Ascending aorta (tissue), 2 donors: ENCODE measurements around the gene TTC21B. TPM values are rescaled to one million over a fixed set of nuclear protein-coding genes. Genes with fewer than 3 reads are reported as not detected.

Experiments used
- DNase-seq, 2 donors: peaks; one replicate each; pipeline ENCODE4 v3.0.0-alpha.2; 2019; ENCODE audit warnings: low spot score in 2 of 2
- H3K27ac ChIP-seq, 2 donors: fragments of 200-600 bp; sonication (generic); one replicate each; pipeline ENCODE4 v1.5.1; 2016 to 2017; ENCODE audit warnings: mild to moderate bottlenecking in 1 of 2
- H3K27me3 ChIP-seq: fragments of 200-600 bp; sonication (generic); one replicate; pipeline ENCODE4 v1.5.1; 2017
- H3K36me3 ChIP-seq, 2 donors: fragments of 200-600 bp; sonication (generic); one replicate each; pipeline ENCODE4 v1.5.1; 2016
- H3K4me1 ChIP-seq, 2 donors: fragments of 200-600 bp; sonication (generic); one replicate each; pipeline ENCODE4 v1.5.1; 2016 to 2017; ENCODE audit warnings: mild to moderate bottlenecking in 1 of 2
- H3K4me3 ChIP-seq, 2 donors: fragments of 200-600 bp; sonication (generic); one replicate each; pipeline ENCODE4 v1.5.1; 2016 to 2017; ENCODE audit warnings: mild to moderate bottlenecking in 1 of 2
- H3K9me3 ChIP-seq, 2 donors: fragments of 200-600 bp; sonication (generic); one replicate each; pipeline ENCODE4 v1.5.1; 2016
- CTCF ChIP-seq, 3 experiments: fragments of 200-600 bp in 2 of 3; fragments of 450-650 bp in 1 of 3; sonication (generic) in 2 of 3; IDR thresholded peaks; one replicate each; pipeline ENCODE4 v1.5.1; 2016 to 2019; ENCODE audit warnings: antibody characterized with exemption in 3 of 3, mild to moderate bottlenecking in 1 of 3, moderate library complexity in 1 of 3
- intact Hi-C: fragments of 100-400 bp; cut with DNase I; formaldehyde crosslinking; loops from one replicate; pipeline ENCODE4 v1.15.1; 2023
- total RNA-seq: library from RNA; depleted of rRNA; stranded (reverse); fragments of >200 nt; gene quantifications from one replicate; pipeline ENCODE4 v1.1.0, GENCODE V29; 2016

The TTC21B gene
- total RNA-seq, 1 donor from 2014 or later = 5.5 TPM

DNA sequence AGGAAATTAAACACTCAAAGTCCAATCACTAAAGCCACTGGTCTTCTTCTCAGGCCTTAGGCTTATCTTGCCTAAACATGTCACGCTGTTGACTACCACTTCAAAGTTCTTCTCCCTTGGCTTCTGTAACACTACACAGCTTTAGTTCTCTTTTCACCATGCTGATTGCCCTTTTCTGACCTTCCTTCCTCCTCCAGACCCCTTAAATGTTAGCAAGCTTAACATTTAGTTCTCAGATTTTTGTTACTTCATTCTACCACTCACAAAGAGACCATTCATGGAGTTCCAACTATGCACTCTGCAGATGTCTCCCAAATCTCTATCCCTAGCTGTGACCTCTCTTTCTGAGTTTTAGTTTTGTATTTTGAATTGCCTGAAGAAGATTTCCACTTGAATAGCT, 64.4 kb downstream of the TTC21B start:
- Histone ChIP-seq H3K27ac (no peak overlapping the region), H3K36me3 (peaks cover 10 to 26% of the 10 kb centered on the region in 2 donors), H3K9me3 (no peaks in the 10 kb centered on the region), H3K27me3 (no peaks in the 10 kb centered on the region), H3K4me3 (no peak overlapping the region), H3K4me1 (no peaks in the 10 kb centered on the region)
- no peak for TF ChIP-seq CTCF (IDR thresholded peaks at IDR 0.05)
- intact Hi-C loops = no loop called here
- no peak for DNase-seq

DNA sequence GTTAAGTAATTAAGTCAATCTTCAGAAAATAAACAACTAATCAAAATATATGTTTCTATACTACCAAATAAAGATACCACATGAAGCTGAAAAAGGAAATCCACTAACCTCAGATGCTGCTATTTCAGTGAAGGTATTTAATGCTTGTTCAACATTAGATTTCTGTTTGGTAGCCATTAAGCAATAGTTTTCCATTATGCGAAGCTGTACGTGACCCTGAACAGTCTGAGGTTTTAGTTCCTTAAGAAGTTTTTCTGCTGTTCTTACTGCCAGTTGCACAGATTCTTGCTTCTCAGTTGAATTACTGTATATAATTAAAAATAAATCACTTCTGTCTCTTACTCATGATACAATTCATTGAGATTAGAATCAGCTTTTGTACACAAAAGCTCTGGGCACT, 65.4 kb downstream of the TTC21B start:
- Histone ChIP-seq H3K9me3 (no peaks in the 10 kb centered on the region), H3K36me3 (peaks cover 16 to 26% of the 10 kb centered on the region in 2 donors)
- intact Hi-C loops = no loop called here

DNA sequence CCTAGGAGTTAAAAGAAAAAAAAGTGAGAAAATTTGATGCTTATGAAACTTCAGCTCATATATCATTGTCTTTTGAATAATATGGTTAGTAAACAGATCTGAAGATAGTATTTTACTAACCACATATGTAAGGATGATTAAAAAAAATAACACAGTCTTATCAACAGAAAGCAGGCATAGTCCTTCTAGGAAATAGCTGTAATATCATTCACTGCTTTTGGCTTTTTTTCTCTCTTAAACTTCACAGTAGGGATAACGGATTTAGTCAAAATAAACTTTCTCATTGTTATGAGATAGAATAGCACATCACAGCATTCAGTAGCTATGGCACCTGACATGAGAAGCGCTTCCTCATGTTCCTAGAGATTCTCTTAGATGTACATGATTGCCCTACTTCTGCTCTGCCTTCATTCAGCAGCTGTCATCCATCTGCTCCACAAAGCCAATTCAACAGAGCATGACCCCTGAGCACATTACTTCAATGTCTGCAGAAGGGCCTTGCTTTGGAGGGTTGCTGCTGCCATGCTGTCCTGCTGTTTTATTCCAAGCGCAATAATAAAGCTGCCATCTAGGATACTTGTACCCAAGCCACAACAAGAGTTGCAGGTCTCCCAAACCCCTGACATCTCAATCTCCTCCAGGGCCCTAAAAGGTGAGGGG, 67.0 kb downstream of the TTC21B start:
- no peak for TF ChIP-seq CTCF (IDR thresholded peaks at IDR 0.05)
- DNase-seq = no peak
- Histone ChIP-seq H3K4me3 (no peak overlapping the region), H3K27me3 (no peaks in the 10 kb centered on the region), H3K27ac (no peak overlapping the region), H3K36me3 (peaks cover 16 to 26% of the 10 kb centered on the region in 2 donors), H3K4me1 (no peaks in the 10 kb centered on the region), H3K9me3 (no peaks in the 10 kb centered on the region)
- intact Hi-C loops = no loop called here

More for the DNA sequence above, 65.4 kb downstream of the TTC21B start:
- Histone ChIP-seq H3K4me3 (no peak overlapping the region), H3K27ac (no peak overlapping the region), H3K27me3 (no peaks in the 10 kb centered on the region), H3K4me1 (no peaks in the 10 kb centered on the region)
- no peak for DNase-seq
- TF ChIP-seq CTCF (IDR thresholded peaks at IDR 0.05) = no peak

DNA sequence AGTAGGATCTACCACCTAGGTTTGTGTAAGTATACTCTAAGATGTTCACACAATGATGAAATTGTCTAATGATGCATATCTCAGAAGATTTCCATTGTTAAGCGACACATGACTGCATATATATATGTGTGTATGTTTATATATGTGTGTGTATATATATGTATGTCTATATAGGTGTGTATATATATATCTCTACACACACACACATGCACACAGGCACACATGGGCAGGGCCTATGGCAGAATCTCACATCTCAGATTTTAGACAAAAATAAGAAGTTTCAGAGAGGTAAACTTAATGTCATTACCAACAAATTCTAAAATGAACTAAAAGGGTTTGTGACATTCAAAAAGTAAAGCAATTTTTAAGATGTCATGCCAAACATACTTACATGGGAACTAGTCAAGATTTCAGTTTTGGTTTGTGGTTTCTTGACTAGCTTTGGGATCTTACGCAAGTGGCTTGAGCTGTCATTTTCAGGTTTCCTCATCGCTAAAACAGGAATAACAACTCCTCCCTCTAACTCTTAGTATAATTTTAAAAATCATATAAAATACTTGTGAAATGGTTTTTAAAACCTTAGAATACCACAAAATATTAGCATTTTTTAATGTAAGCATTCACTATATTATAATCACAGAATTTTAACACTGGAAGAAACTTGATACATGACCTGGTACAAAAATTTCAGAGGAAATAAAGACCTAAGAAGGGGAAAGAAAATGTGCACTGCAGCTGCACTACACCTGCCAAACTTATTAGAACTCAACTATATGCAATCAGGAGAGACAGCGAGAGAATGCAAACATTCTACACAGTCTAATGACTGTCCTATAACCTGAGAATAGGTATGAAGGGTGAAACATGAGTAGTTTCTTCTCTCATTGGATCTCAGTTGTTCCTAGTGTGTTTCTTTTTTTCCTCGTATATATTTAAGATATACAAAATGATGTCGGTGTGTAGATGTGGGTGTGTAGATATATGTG, 75.7 kb downstream of the TTC21B start:
- intact Hi-C loops = no loop called here
- Histone ChIP-seq H3K4me1 (no peaks in the 10 kb centered on the region), H3K4me3 (no peak overlapping the region), H3K9me3 (no peaks in the 10 kb centered on the region), H3K36me3 (peaks cover 0 to 28% of the 10 kb centered on the region in 2 donors), H3K27ac (no peak overlapping the region), H3K27me3 (no peaks in the 10 kb centered on the region)
- DNase-seq = no peak
- TF ChIP-seq CTCF (IDR thresholded peaks at IDR 0.05) = no peak

- no peaks in the 10 kb centered on the region for H3K27me3 ChIP-seq
- no peak overlapping the region for H3K4me3 ChIP-seq
- no peak for DNase-seq
- no peaks in the 10 kb centered on the region for H3K9me3 ChIP-seq
- no peak overlapping the region for H3K27ac ChIP-seq
- no peaks in the 10 kb centered on the region for H3K4me1 ChIP-seq
- intact Hi-C loops = no loop called here
- no peak for TF ChIP-seq CTCF (IDR thresholded peaks at IDR 0.05)
- H3K36me3 ChIP-seq = peaks cover 0 to 30% of the 10 kb centered on the region in 2 donors
These were observed 76.9 kb downstream of the TTC21B start for GRCh38 chr2:165876712-165877111.
